GM19351 (cell line): Measurements from ENCODE around the gene AMPD1.

Experiments
- ATAC-seq: cut with Tn5 transposase; IDR thresholded peaks from one replicate; pipeline ENCODE4 v1.9.1; 2021; ENCODE audit warnings: mild to moderate bottlenecking, moderate library complexity; ENCODE audit not compliant: unreplicated experiment

Gene AMPD1

GRCh38 chr1:114695430-114696058 lies at the start of gene AMPD1:
Gene AMPD1 (minus strand): TSS chr1:114695546. CDS start chr1:114695471, 75 bp downstream.
- ATAC-seq, result no peak

DNA sequence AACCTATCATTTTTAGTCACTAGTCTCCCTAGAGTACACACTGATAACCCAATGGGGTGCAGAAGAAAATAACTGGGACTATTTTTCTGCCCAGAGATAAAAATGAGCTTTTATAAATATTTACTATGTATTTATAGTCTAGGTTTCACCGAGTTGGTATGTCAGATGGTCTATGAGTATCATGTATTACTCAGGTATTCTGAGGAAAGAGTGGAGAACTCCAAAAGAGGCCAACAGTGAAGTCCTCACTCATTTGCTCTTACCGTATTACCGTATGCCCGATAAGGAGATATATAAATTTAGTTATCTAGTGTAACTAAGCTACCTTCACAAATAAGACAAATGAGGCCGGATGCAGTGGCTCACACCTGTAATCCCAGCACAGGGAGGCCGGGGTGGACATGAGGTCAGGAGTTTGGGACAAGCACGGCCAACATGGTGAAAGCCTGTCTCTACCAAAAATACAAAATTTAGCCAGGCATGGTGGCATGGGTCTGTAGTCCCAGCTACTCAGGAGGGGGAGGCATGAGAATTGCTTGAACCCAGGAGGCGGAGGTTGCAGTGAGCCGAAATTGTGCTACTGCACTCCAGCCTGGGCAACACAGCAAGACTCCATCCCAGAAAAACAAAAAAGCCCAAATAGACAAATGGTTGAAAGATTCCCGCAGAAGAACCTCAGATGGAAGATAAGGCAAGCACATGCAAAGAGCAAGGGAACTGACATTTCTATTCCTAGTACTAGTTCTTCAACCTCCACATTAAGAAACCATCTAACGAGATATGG lies 46.8 kb upstream of the AMPD1 start:
- ATAC-seq, result no peak

GRCh38 chr1:114740331-114740730 lies 45.0 kb upstream of the AMPD1 start:
- no peak for ATAC-seq

DNA sequence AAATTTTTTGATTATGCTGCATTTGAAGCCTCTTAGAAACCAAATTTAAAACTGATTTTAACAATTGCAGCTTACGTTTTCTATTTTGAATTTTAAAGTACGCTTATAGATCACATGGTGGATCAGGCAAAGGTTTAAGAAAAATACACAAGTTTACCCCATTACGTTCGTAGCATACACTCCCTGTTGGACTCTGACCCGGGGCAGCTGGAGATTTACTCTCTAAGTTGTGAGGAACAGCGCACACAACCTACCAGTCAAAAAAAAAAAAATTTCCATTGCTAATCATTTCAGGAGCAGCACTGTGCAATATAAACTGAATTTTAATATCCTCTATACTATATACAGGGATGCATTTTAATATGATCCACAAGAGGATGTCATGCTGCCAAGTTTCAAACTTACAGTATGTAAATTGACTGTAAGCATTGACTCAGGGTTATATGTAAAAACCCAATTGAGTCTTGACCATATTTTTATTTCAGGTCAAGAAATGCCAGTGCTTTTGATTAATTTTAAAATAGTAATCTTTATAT lies 42.0 kb upstream of the AMPD1 start:
- no peak for ATAC-seq

DNA sequence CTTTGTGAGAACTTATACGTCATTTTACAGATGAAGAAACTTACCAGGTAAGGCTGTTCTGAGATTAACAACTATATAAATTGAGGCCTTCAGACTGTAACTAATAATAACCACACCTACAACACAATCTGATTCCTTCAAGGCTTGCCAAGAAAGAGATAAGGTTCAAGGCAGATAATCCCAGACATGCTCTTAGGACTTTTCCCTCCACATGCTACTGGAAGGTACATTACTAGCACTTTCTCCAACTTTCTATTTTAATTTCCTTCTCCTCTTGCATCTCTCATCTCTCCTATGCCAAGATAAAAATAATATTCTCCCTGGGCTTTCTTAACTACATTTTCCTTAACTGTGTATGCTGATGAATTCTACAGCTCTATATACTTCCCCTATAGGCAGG lies 40.1 kb upstream of the AMPD1 start:
- ATAC-seq, result no peak

DNA sequence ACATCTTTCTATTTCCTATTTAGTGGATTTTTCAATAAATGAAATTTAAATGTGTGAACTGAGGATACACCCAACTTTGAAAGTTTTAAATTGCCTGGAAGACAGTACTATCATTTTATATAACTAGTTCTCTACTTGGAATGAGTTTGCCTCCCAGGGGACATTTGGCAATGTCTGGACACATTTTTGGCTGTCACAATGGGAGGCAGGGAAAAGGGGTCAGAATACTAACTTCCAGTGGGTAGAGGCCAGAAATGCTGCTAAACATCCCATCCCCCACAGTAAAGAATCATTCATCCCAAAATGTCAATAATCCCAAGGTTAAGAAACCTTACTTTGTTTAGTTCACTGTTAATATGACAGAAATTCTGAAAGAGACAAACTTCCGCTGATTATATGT lies 34.4 kb upstream of the AMPD1 start:
- ATAC-seq, result no peak

GRCh38 chr1:114728553-114728952 lies 33.2 kb upstream of the AMPD1 start:
- ATAC-seq, result no peak

GRCh38 chr1:114725230-114725629 lies 29.9 kb upstream of the AMPD1 start:
- ATAC-seq, result no peak

- no peak for ATAC-seq
Measured at GRCh38 chr1:114723915-114724314, 28.6 kb upstream of the AMPD1 start.

DNA sequence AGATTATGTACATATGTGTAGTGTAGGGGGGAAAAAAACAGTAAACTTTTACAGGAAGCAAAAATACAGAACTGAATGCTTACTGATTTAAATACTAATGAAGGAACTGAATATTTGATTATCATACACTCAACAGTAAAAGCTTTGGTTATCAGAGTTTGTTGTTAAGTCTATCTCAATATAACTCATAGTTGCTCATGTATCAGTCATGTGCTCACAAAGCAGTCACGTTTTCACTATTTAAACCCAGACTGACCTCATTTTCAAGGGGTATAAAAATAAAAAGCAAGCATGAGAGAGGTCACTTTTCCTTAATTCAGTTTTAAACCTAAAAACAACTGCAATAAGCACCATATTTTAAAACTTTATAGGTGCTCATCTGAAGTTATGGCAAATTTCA lies 28.1 kb upstream of the AMPD1 start:
- no peak for ATAC-seq

DNA sequence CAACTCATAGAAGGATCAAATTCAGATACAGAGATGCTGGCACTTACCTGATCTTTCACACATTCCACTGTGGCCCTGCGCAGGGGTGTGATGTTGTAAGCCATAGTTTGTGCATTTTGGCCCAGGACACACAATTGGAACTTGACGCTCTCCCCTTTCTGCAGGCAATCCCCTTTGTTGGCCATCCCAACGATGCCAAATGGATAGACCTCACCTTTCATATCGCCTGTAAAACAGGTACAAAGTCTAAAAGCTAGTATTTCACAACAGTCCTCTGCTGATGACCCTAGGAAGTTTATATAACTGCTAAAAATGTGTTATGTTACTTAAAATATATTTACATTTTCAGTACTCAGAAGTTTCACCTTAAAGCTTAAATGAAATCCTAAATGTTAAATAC lies 25.1 kb upstream of the AMPD1 start:
- no peak for ATAC-seq

DNA sequence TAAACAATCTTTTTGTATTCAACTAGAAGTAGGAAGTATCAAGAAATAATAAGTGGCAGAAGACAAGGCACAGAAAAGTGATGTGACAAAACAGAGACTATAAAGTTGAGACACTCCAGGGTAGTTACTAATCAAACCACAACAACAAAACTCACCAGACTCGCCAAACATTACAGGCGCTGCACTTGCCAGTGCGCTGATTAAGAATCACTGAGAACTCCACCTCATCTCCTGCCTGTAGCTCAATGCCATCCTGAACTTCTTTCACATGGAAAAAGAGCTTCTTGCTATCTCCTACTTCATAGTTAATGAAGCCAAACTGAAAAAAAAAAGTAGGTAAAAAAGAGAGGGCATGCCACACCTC lies 24.1 kb upstream of the AMPD1 start:
- ATAC-seq, result no peak

DNA sequence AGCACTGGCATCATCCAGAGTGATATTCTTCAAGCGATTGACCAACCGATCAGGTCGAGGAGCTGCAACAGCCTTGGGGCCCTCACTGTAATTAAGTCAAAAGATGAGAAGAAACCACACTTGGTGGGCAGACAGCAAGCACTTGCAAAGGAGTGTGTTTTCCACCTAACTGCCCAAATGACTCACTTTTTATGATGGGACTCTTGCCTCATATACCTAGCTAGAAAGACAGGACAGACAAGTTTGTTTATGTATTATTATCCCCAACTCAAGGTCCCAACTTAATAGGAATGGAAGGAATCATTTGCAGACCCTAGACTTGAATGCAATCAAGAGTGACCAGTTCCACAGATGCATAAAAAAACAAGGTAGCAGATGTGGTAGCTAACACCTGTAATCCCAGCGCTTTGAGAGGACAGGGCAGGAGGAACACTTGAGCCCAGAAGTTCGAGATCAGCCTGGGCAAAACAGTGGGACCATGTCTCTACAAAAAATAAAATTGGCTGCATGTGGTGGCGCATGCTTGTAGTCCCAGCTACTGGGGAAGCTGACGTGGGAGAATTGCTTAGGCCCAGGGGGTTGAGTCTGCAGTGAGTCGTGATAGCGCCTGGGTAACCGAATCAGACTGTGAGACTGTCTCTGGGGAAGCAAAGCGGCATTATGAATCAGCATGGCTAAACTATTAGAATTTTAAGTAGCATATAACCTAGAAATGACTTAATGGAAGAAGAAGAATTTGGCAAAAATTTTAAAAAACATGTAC lies 23.5 kb upstream of the AMPD1 start:
- ATAC-seq, result no peak

DNA sequence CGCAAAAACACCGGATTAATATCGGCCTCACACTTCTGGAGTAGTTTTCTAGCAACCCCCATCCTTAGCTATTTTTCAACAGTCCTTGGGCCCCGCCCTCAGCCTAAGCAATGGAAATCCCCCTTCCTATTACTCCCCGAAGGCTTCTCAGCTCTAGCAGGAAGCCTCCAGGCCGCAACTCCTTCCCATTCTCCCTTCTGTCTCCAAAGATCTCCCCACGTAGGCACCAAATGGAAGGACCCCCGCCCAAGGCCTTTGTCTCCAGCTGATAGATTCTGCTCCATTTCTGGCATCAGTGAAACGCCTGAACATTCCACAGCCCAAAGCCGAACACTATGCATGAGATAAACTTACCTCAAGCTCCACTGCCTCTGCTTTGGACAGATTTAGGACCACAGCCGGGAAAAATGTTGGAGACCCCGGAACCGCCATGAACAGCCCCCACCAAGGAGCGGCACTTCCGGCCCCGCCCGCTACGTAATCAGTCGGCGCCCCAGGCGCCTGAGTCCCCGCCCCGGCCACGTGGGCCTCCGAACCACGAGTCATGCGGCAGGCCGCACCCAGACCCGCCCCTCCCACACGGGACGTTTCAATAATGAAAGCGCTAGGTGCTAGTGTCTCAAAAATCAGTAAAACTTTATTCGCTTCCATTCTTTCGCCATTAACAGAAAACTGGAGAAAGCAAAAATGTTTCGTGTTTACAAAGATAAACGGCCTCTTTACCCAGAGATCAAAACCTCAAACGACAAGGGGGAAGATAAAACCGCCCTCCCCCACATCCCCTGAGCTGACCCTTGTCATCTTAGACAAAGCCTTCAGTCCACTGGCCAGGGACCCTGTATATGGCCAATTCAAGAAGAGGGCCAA lies 21.2 kb upstream of the AMPD1 start, which contains the start of gene NRAS:
TSS of gene NRAS (minus strand) at position 468 of the 867 bp plus-strand sequence. CDS start 611 bp downstream, outside the sequence.
- ATAC-seq, result peak; percentile 96

DNA sequence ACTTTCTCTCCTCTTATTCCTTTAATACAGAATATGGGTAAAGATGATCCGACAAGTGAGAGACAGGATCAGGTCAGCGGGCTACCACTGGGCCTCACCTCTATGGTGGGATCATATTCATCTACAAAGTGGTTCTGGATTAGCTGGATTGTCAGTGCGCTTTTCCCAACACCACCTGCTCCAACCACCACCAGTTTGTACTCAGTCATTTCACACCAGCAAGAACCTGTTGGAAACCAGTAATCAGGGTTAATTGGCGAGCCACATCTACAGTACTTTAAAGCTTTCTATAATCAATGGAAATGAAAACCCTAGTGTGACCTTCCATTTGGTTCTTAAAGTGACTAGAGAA lies 20.6 kb upstream of the AMPD1 start:
- no peak for ATAC-seq

GRCh38 chr1:114712977-114713376 lies 17.6 kb upstream of the AMPD1 start:
- ATAC-seq, result no peak

- ATAC-seq, result no peak
Measured at GRCh38 chr1:114710360-114710759, 15.0 kb upstream of the AMPD1 start.

DNA sequence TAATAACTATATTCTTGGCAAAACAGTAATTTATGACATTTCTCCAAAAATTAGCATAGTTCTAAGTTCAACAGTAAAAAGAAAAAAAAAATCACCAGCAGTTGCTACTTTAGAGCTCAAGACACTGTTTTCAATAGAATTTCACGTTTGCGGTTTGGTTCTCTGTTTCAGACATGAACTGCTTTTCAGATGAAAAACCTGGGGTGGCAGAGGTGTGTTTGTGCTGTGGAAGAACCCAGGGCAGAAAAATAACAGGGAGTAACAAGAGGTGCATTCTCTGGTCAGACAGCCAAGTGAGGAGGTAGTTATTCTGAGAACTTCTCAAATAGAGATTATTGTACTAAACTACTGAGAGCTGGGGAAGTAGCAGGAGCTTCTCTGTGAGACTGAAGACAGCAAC lies 12.3 kb upstream of the AMPD1 start:
- no peak for ATAC-seq

DNA sequence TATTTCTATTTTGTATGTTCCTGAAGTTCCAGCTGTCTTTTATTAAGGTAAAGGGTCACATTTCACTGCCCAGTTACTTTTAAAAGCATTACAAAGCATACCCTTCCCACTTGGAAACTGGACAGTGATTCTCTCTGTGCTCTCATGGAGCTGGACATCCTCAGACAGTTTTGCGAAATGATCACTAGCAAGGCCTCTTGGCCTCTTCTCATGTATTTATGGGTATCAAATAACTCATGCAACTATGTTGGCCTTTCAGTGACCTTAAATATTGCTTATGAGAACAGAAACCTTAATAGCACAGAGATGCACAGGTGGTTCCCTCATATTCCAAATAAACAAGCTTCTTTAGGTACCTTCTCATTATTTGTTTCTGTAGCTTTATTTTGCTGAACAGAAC lies 7.9 kb upstream of the AMPD1 start:
- peak; percentile 68 for ATAC-seq

GRCh38 chr1:114702737-114703136 lies 7.4 kb upstream of the AMPD1 start:
- peak; percentile 72 for ATAC-seq

DNA sequence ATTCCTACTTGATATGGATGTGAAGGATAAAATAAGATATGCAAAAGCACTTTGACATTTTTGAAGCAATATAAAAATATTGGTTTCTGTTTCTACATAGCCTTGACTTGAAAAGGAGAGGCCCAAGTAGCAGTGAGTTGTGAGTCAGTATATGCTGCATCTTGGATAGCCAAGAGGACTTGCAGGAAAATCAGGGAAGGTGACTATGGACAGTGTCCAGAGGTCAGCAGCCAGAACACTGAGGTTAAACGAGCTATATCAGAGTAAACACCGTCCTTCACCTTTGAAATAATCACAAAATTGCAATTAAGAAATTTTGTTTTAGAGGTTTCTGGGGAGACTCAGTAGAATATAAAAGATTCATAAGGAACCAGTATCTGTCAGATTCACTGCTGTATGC lies 6.6 kb upstream of the AMPD1 start:
- ATAC-seq, result no peak
